ENCODE measurements around the gene DNM3. TPM values are rescaled to one million over a fixed set of nuclear protein-coding genes. Genes with fewer than 3 reads are reported as not detected.

The DNM3 gene
- polyA plus RNA-seq, 3 donors, result 0.15 TPM; not detected in 2

DNA sequence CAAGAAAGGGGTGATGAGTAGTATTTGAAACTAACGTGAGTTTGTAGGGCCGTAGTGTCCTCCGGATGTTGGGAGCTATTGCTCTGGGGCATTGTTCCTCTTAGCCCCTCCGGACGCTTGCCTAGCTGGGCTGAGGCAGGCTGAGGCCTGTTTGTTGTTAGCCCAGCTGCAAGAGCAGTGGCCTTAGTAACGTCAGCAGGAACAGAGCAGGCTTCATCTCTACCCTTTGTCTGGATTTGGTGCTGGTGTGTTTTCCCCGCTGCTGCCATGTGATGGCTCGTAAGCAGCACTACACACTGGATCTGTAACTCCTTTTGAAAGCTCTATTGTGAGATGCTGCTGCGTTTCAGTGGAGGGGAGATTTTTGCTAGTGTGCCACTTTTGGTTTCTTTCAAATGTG is 57.6 kb downstream of the DNM3 start:
- Histone ChIP-seq H2AFZ (ENCODE audit: insufficient read depth, low read depth, low read length, poor library complexity, severe bottlenecking) (no peak overlapping the region), H3K36me3 (replicated peaks in 1 of 2; ENCODE audit: control insufficient read depth in 1 of 2, insufficient read depth in 2 of 2, low read length in 2 of 2) (no peaks in the 10 kb centered on the region), H3K79me2 (ENCODE audit: insufficient read depth, low read length) (no peaks in the 10 kb centered on the region), H3K27me3 (ENCODE audit: control insufficient read depth in 2 of 2, insufficient read depth in 2 of 2, low read length in 2 of 2) (no peaks in the 10 kb centered on the region), H3K4me3 (replicated peaks in 1 of 3; ENCODE audit: low read depth in 2 of 3, low read length in 3 of 3) (no peak overlapping the region), H3K9ac (ENCODE audit: insufficient read depth, low read length, poor library complexity, severe bottlenecking) (no peak overlapping the region), H3K4me2 (replicated peaks; ENCODE audit: extremely low read depth, low read length, poor library complexity, severe bottlenecking) (no peak overlapping the region), H3K9me3 (replicated peaks in 1 of 2; ENCODE audit: control insufficient read depth in 1 of 2, insufficient read depth in 1 of 2, low read length in 2 of 2) (no peaks in the 10 kb centered on the region), H4K20me1 (ENCODE audit: insufficient read depth, low read length) (no peaks in the 10 kb centered on the region), H3K4me1 (ENCODE audit: control insufficient read depth in 1 of 2, insufficient read depth in 2 of 2, low read length in 2 of 2) (no peaks in the 10 kb centered on the region), H3K27ac (ENCODE audit: low read depth in 1 of 2, low read length in 2 of 2) (no peak overlapping the region)
- H3K36me3 Mint-ChIP-seq, result no peaks in the 10 kb centered on the region
- H3K27me3 Mint-ChIP-seq (ENCODE audit: low read depth in 3 of 3), result peaks cover 0 to 3% (median 0%) of the 10 kb centered on the region in 3 donors
- intact Hi-C loops (cut with micrococcal nuclease), result no loop called here
- 87% methylated on average over 8 of the region's 9 CpGs for WGBS (ENCODE audit: insufficient coverage)
- peaks cover 2% of the 10 kb centered on the region for H3K4me1 Mint-ChIP-seq
- TF ChIP-seq, protein P1, sequence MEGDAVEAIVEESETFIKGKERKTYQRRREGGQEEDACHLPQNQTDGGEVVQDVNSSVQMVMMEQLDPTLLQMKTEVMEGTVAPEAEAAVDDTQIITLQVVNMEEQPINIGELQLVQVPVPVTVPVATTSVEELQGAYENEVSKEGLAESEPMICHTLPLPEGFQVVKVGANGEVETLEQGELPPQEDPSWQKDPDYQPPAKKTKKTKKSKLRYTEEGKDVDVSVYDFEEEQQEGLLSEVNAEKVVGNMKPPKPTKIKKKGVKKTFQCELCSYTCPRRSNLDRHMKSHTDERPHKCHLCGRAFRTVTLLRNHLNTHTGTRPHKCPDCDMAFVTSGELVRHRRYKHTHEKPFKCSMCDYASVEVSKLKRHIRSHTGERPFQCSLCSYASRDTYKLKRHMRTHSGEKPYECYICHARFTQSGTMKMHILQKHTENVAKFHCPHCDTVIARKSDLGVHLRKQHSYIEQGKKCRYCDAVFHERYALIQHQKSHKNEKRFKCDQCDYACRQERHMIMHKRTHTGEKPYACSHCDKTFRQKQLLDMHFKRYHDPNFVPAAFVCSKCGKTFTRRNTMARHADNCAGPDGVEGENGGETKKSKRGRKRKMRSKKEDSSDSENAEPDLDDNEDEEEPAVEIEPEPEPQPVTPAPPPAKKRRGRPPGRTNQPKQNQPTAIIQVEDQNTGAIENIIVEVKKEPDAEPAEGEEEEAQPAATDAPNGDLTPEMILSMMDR (IDR thresholded peaks at IDR 0.05), result no peak
- DNase-seq, result no peak
- no peak overlapping the region for H3K27ac Mint-ChIP-seq
- H3K4me3 Mint-ChIP-seq, result no peak overlapping the region
- H3K9me3 Mint-ChIP-seq, result peaks cover 0 to 5% (median 2%) of the 10 kb centered on the region in 7 donors

DNA sequence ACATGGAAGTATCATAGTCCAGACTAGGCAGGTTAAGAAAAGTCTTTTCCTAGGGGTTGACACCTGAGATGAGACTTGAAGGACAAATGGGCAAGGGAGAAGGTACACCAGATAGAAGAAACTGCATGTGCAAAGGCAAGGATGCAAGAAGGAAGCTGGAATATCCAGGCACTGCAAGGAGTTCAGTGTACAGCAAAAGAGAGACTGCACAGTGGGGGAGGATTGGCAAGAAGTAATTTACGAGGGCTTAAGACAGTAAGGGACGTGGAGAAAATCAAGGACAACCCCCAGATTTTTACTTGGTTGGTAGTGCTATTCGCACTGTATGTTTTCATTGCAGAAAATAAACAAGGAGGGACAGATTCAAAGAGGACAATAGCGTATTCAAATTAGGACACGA is 58.5 kb downstream of the DNM3 start:
- H3K79me2 ChIP-seq (ENCODE audit: insufficient read depth, low read length), result no peaks in the 10 kb centered on the region
- no peak overlapping the region for H3K4me3 ChIP-seq (replicated peaks in 1 of 3; ENCODE audit: low read depth in 2 of 3, low read length in 3 of 3)
- no peak overlapping the region for H3K4me2 ChIP-seq (replicated peaks; ENCODE audit: extremely low read depth, low read length, poor library complexity, severe bottlenecking)
- peaks cover 0 to 3% (median 1%) of the 10 kb centered on the region in 3 donors for H3K27me3 Mint-ChIP-seq (ENCODE audit: low read depth in 3 of 3)
- H3K36me3 Mint-ChIP-seq, result no peaks in the 10 kb centered on the region
- H3K27me3 ChIP-seq (ENCODE audit: control insufficient read depth in 2 of 2, insufficient read depth in 2 of 2, low read length in 2 of 2), result no peaks in the 10 kb centered on the region
- 97% methylated on average over 5 of the region's 5 CpGs for WGBS (ENCODE audit: insufficient coverage)
- H4K20me1 ChIP-seq (ENCODE audit: insufficient read depth, low read length), result no peaks in the 10 kb centered on the region
- no peak overlapping the region for H3K27ac ChIP-seq (ENCODE audit: low read depth in 1 of 2, low read length in 2 of 2)
- no peak overlapping the region for H3K27ac Mint-ChIP-seq
- H3K36me3 ChIP-seq (replicated peaks in 1 of 2; ENCODE audit: control insufficient read depth in 1 of 2, insufficient read depth in 2 of 2, low read length in 2 of 2), result no peaks in the 10 kb centered on the region
- intact Hi-C loops (cut with micrococcal nuclease), result no loop called here
- DNase-seq, result no peak
- H3K9me3 Mint-ChIP-seq, result peaks cover 0 to 5% (median 0%) of the 10 kb centered on the region in 7 donors
- no peaks in the 10 kb centered on the region for H3K4me1 ChIP-seq (ENCODE audit: control insufficient read depth in 1 of 2, insufficient read depth in 2 of 2, low read length in 2 of 2)
- no peak overlapping the region for H3K4me3 Mint-ChIP-seq
- peaks cover 6% of the 10 kb centered on the region for H3K4me1 Mint-ChIP-seq
- no peak overlapping the region for H3K9ac ChIP-seq (ENCODE audit: insufficient read depth, low read length, poor library complexity, severe bottlenecking)
- H3K9me3 ChIP-seq (replicated peaks in 1 of 2; ENCODE audit: control insufficient read depth in 1 of 2, insufficient read depth in 1 of 2, low read length in 2 of 2), result no peaks in the 10 kb centered on the region
- H2AFZ ChIP-seq (ENCODE audit: insufficient read depth, low read depth, low read length, poor library complexity, severe bottlenecking), result no peak overlapping the region
- TF ChIP-seq, protein P1 (IDR thresholded peaks at IDR 0.05), result no peak
